Anterior cingulate cortex (tissue), 58 donors: ENCODE data around the gene NFE2L3.

Source experiments
- DNase-seq, 58 donors: peaks; one replicate each; lab custom pipeline; 2025; lab: John Stamatoyannopoulos, UW

The NFE2L3 gene

GRCh38 chr7:26197153-26198115 is 45.4 kb downstream of the NFE2L3 start:
- no peak for DNase-seq

GRCh38 chr7:26198133-26198780 is 46.3 kb downstream of the NFE2L3 start:
- no peak for DNase-seq

DNA sequence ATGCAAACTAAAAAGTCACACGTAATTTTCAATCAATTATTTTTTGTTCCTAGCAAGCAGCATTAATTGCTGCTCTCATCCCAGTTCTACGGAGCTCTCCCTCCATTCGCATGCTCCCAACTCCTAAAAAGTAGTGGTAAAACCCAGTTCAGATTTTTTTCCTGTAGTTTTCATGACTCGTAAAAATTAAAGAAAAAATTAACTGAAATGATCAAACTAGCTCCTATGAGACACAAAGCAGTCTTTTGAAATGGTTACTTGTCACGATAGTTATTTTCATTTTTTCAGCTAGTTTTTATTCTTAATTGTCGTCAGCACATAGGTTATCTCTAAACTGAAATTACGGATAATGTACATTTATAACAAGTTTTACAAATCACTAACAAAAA is 46.8 kb downstream of the NFE2L3 start:
- DNase-seq, result no peak

GRCh38 chr7:26199301-26200037 is 47.5 kb downstream of the NFE2L3 start:
- peak in 50 of 58 donors; percentile 11 to 79 (median 52) for DNase-seq

- peak in 53 of 58 donors; percentile 15 to 86 (median 69) for DNase-seq
Observed at GRCh38 chr7:26200038-26200443, 48.0 kb downstream of the NFE2L3 start.

- DNase-seq, result peak; percentile 67 to 99 (median 96)
Observed at GRCh38 chr7:26200444-26201246, 48.6 kb downstream of the NFE2L3 start, which contains the start of gene HNRNPA2B1. HNRNPA2B1 (minus strand) TSS chr7:26200746; CDS start chr7:26200577, 169 bp downstream.

DNA sequence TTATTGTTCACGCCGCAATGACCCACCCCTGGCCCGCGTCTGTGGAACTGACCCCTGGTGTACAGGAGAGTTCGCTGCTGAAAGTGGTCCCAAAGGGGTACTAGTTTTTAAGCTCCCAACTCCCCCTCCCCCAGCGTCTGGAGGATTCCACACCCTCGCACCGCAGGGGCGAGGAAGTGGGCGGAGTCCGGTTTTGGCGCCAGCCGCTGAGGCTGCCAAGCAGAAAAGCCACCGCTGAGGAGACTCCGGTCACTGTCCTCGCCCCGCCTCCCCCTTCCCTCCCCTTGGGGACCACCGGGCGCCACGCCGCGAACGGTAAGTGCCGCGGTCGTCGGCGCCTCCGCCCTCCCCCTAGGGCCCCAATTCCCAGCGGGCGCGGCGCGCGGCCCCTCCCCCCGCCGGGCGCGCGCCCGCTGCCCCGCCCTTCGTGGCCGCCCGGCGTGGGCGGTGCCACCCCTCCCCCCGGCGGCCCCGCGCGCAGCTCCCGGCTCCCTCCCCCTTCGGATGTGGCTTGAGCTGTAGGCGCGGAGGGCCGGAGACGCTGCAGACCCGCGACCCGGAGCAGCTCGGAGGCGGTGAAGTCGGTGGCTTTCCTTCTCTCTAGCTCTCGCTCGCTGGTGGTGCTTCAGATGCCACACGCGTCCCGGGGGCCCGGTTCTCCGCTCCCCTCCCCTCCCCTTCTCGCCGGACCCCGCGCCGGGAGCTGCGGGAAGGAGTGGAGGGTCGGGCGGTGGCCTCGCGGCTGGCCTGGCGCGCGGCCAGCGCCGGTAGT is 49.4 kb downstream of the NFE2L3 start, which contains the start of gene CBX3:
Gene CBX3, plus strand, starts transcription at position 499 of the 772 bp plus-strand sequence. CDS start 1,254 bp downstream, outside the sequence.
- DNase-seq, result peak in 57 of 58 donors; percentile 45 to 94 (median 85)

GRCh38 chr7:26202019-26202990 is 50.3 kb downstream of the NFE2L3 start:
- DNase-seq, result peak in 44 of 58 donors; percentile 9 to 82 (median 63)

- no peak for DNase-seq
Observed at GRCh38 chr7:26203016-26203415, 51.0 kb downstream of the NFE2L3 start.

- DNase-seq, result no peak
Observed at GRCh38 chr7:26208040-26208439, 56.0 kb downstream of the NFE2L3 start.

GRCh38 chr7:26212921-26213718 is 61.1 kb downstream of the NFE2L3 start:
- no peak for DNase-seq

DNA sequence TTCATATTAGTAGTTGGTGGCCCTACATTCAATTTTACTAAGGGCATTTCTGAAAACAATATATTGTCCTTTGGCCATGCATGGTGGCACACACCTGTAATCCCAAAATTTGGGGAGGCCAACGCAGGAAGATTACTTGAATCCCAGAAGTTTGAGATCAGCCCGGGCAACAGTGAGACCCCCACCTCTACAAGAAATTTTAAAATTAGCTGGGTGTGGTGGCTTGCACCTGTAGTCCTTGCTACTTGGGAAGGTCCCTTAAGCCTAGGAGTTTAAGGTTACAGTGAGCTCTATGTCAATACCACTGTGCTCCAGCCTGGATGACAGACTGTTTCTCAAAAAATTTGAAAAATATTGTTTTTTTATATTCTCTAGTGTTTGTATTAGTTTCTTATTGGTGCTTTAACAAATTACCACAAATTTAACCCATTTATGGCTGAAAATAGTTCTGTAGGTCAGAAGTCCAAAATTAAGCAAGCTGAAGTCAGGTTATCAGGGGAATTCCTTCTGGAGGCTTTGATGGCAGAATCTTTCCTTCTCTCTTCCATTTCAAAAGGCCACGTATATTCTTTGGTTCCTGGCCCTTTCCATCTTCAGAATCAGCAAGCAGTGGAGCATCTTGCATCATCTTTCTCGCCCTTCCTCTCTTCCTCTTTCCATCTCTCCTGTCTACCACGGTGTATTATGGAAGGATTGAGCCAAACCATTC is 62.0 kb downstream of the NFE2L3 start:
- no peak for DNase-seq

DNA sequence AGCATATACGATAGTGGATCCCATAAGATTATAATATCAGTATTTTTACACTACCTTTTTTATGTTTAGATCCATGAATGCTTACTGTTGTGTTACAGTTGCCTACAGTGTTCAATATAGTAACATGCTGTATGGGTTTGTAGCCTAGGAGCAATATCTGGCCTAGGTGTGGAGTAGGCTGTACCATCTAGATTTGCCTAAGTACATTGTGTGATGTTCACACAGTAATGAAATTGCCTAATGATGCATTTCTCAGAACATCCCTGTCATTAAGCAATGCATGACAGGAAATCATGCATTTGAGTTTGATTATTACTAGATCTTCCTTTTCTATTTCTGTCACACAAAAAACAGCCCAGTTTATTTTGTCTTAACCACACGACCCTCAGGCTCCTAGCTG is 64.1 kb downstream of the NFE2L3 start:
- DNase-seq, result no peak

DNA sequence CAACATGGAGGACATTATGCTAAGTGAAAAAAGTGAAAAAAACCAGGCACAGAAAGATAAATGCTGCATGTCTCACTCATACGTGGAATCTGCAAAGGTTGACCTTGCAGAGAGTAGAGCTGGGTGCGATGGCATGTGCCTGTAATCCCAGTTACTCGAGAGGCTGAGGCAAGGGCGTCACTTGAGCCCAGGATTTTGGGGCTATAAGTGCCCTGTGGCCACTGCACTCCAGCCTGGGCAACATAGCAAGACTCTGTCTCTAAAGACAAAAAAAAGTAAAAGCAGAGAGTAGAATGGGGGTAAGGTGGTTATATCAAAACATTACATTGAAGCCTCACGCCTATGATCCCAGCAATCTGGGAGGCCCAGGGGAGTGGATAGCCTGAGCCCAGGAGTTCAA is 72.4 kb downstream of the NFE2L3 start:
- no peak for DNase-seq

GRCh38 chr7:26227987-26228386 is 76.0 kb downstream of the NFE2L3 start:
- no peak for DNase-seq

DNA sequence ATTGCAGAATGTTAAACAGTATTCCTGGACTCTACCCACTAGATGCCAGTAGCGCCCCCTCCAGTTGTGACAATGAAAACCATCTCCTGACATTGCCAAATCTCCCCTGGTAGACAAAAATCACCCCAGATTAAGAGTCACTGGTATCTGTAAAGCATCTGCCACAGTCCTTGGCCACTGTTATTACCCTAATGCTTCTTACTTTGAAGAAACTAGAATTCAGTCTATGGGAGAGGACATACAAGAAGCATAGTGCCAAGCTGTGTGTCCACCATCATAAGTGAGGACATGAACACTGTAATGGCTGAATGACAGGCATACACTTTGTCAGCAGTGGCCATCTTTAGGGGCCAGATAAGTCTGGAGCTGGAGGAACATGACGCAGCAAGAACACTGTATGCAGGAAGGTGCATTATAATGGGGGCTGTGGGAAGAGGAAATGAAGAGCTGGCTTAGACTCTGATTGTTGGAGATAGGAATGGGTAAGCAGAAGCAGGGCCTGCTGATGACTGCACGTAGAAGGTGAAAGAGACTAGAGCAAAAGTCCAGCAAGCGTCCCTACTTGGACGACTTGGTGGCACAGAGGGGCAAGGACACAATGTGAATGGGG is 82.0 kb downstream of the NFE2L3 start:
- no peak for DNase-seq
